Measurements from ENCODE around the gene SMYD3. TPM values are rescaled to one million over a fixed set of nuclear protein-coding genes. Genes with fewer than 3 reads are reported as not detected.

SMYD3 gene
- total RNA-seq, 4 donors from 2014 or later, result 33.7 to 105 (median 51.4) TPM

- no peaks in the 10 kb centered on the region for H3K9me3 ChIP-seq
- DNase-seq, result no peak
- WGBS, 2 donors, result 92 to 98% methylated on average over 6 of the region's 6 CpGs
- no peaks in the 10 kb centered on the region for H3K36me3 ChIP-seq
- no peak for TF ChIP-seq POLR2A (IDR thresholded peaks at IDR 0.05)
- no peak for TF ChIP-seq CTCF (IDR thresholded peaks at IDR 0.05)
- H3K27me3 ChIP-seq, result no peaks in the 10 kb centered on the region
- intact Hi-C loops (cut with DNase I), result no loop called here
- H3K4me1 ChIP-seq, result no peaks in the 10 kb centered on the region
- no peak overlapping the region for H3K27ac ChIP-seq
- no peak overlapping the region for H3K4me3 ChIP-seq (replicated peaks in 1 of 3)
Observed at GRCh38 chr1:245987997-245988392, 519.1 kb downstream of the SMYD3 start.

- 91 to 94% methylated on average over 6 of the region's 6 CpGs for WGBS, 2 donors
- no peaks in the 10 kb centered on the region for H3K27me3 ChIP-seq
- intact Hi-C loops (cut with DNase I), result no loop called here
Observed at GRCh38 chr1:245987577-245987976, 519.5 kb downstream of the SMYD3 start.

GRCh38 chr1:245987219-245987545, 519.9 kb downstream of the SMYD3 start:
- no peak overlapping the region for H3K4me3 ChIP-seq (replicated peaks in 1 of 3)
- 81 to 89% methylated on average over 2 of the region's 2 CpGs for WGBS, 2 donors
- no peak for TF ChIP-seq POLR2A (IDR thresholded peaks at IDR 0.05)
- no peaks in the 10 kb centered on the region for H3K4me1 ChIP-seq
- H3K36me3 ChIP-seq, result no peaks in the 10 kb centered on the region
- DNase-seq, result no peak
- no peak overlapping the region for H3K27ac ChIP-seq
- intact Hi-C loops (cut with DNase I), result no loop called here
- H3K27me3 ChIP-seq, result no peaks in the 10 kb centered on the region
- H3K9me3 ChIP-seq, result no peaks in the 10 kb centered on the region

More at GRCh38 chr1:245987577-245987976, 519.5 kb downstream of the SMYD3 start:
- H3K27ac ChIP-seq, result no peak overlapping the region
- H3K9me3 ChIP-seq, result no peaks in the 10 kb centered on the region
- no peak overlapping the region for H3K4me3 ChIP-seq (replicated peaks in 1 of 3)
- no peaks in the 10 kb centered on the region for H3K36me3 ChIP-seq
- H3K4me1 ChIP-seq, result no peaks in the 10 kb centered on the region
- no peak for DNase-seq
- no peak for TF ChIP-seq CTCF (IDR thresholded peaks at IDR 0.05)
- TF ChIP-seq POLR2A (IDR thresholded peaks at IDR 0.05), result no peak

- H3K9me3 ChIP-seq, result no peaks in the 10 kb centered on the region
- DNase-seq, result no peak
- no peaks in the 10 kb centered on the region for H3K27me3 ChIP-seq
- H3K4me1 ChIP-seq, result no peaks in the 10 kb centered on the region
- no peak overlapping the region for H3K27ac ChIP-seq
- intact Hi-C loops (cut with DNase I), result no loop called here
- WGBS, 2 donors, result 78 to 81% methylated on average over 12 of the region's 12 CpGs
- no peaks in the 10 kb centered on the region for H3K36me3 ChIP-seq
- TF ChIP-seq CTCF (IDR thresholded peaks at IDR 0.05) (no peak), POLR2A (IDR thresholded peaks at IDR 0.05) (no peak)
- H3K4me3 ChIP-seq (replicated peaks in 1 of 3), result no peak overlapping the region
Observed at GRCh38 chr1:245986404-245987218, 520.5 kb downstream of the SMYD3 start.

GRCh38 chr1:245984390-245985155, 522.5 kb downstream of the SMYD3 start:
- 83 to 84% methylated on average over 7 of the region's 7 CpGs for WGBS, 2 donors
- peak; percentile 26 to 42 for DNase-seq
- H3K36me3 ChIP-seq, result no peaks in the 10 kb centered on the region
- H3K27ac ChIP-seq, result no peak overlapping the region
- H3K27me3 ChIP-seq, result no peaks in the 10 kb centered on the region
- intact Hi-C loops (cut with DNase I), result no loop called here
- no peaks in the 10 kb centered on the region for H3K4me1 ChIP-seq
- no peaks in the 10 kb centered on the region for H3K9me3 ChIP-seq
- no peak for TF ChIP-seq CTCF (IDR thresholded peaks at IDR 0.05)
- TF ChIP-seq POLR2A (IDR thresholded peaks at IDR 0.05), result no peak
- H3K4me3 ChIP-seq (replicated peaks in 1 of 3), result no peak overlapping the region
